Measurements from ENCODE around the gene TTC33. TPM values are rescaled to one million over a fixed set of nuclear protein-coding genes. Genes with fewer than 3 reads are reported as not detected.

TTC33 gene
- polyA plus RNA-seq, 1 of the 3 experiments (the other 2 are of a cell fraction): 2.2 TPM

- H3K27ac ChIP-seq (ENCODE audit: low read depth in 2 of 2, low read length in 1 of 2): no peak overlapping the region
- H3K9me2 ChIP-seq: no peaks in the 10 kb centered on the region
- H4K20me1 ChIP-seq (ENCODE audit: insufficient read depth): no peaks in the 10 kb centered on the region
- ChIA-PET POLR2A (no interaction called here), CTCF (no interaction called here)
- TF ChIP-seq GABPA (IDR thresholded peaks at IDR 0.05; ENCODE audit: low read depth): no peak
- no peak for TF ChIP-seq YY1 (IDR thresholded peaks at IDR 0.05; ENCODE audit: low read depth)
- no peak for TF ChIP-seq GATA2 (CRISPR knock-in tag; IDR thresholded peaks at IDR 0.05)
- TF ChIP-seq TCF12 (IDR thresholded peaks at IDR 0.05): no peak
- no peak for TF ChIP-seq CHD2 (IDR thresholded peaks at IDR 0.05; ENCODE audit: low read length, partially characterized antibody)
- no peak for TF ChIP-seq RCOR1 (IDR thresholded peaks at IDR 0.05; ENCODE audit: low read length)
- TF ChIP-seq FOXJ3 (CRISPR knock-in tag; IDR thresholded peaks at IDR 0.05): no peak
- no peak for TF ChIP-seq PBX3 (IDR thresholded peaks at IDR 0.05)
- DNase-seq: no peak
- no peaks in the 10 kb centered on the region for H3K9me3 ChIP-seq
- no peak overlapping the region for H3K4me2 ChIP-seq
- no peak overlapping the region for H3K4me3 ChIP-seq (ENCODE audit: low read depth in 2 of 2, low read length in 1 of 2)
- H3K36me3 ChIP-seq (replicated peaks in 1 of 2; ENCODE audit: control insufficient read depth in 1 of 2, insufficient read depth in 2 of 2, low read length in 1 of 2): no peaks in the 10 kb centered on the region
- no peaks in the 10 kb centered on the region for H3F3A ChIP-seq (replicated peaks; ENCODE audit: insufficient read depth)
- H3K9ac ChIP-seq: no peak overlapping the region
- no peaks in the 10 kb centered on the region; the same call in 1 of the 2 replicates for H3K27me3 ChIP-seq (ENCODE audit: insufficient read depth)
- no peaks in the 10 kb centered on the region for H3K79me2 ChIP-seq (ENCODE audit: insufficient read depth)
- no peak overlapping the region for H2AFZ ChIP-seq (ENCODE audit: low read depth)
- 8% methylated on average over 1 of the region's 1 CpG for WGBS (ENCODE audit: low lambda C conversion rate)
- H3K4me1 ChIP-seq (ENCODE audit: control insufficient read depth in 1 of 2, insufficient read depth in 2 of 2, low read depth in 1 of 2, low read length in 1 of 2): no peaks in the 10 kb centered on the region
Measured at GRCh38 chr5:40587376-40587775, 168.4 kb downstream of the TTC33 start.

GRCh38 chr5:40585537-40586267, 170.1 kb downstream of the TTC33 start:
- POLR2A ChIA-PET: no interaction called here
- no peaks in the 10 kb centered on the region for H3K9me2 ChIP-seq
- TF ChIP-seq GATA2 (CRISPR knock-in tag; IDR thresholded peaks at IDR 0.05) (no peak), EZH2phosphoT487 (IDR thresholded peaks at IDR 0.05; ENCODE audit: borderline replicate concordance, low read depth) (no peak), USF2 (IDR thresholded peaks at IDR 0.05; ENCODE audit: borderline replicate concordance, low read depth, low read length) (no peak), TEAD4 (IDR thresholded peaks at IDR 0.05; ENCODE audit: borderline replicate concordance, insufficient read depth) (no peak), POLR2AphosphoS5 (IDR thresholded peaks at IDR 0.05; ENCODE audit: low read depth, low read length) (no peak), TAF1 (IDR thresholded peaks at IDR 0.05; ENCODE audit: borderline replicate concordance, low read depth, low read length) (no peak), PBX3 (IDR thresholded peaks at IDR 0.05) (no peak), RXRA (IDR thresholded peaks at IDR 0.05; ENCODE audit: borderline replicate concordance, low read depth) (no peak)
- CTCF ChIA-PET: no interaction called here
- H3K4me3 ChIP-seq (ENCODE audit: low read depth in 2 of 2, low read length in 1 of 2): no peak overlapping the region
- H4K20me1 ChIP-seq (ENCODE audit: insufficient read depth): no peaks in the 10 kb centered on the region
- no peak overlapping the region for H3K4me2 ChIP-seq
- H3K27ac ChIP-seq (ENCODE audit: low read depth in 2 of 2, low read length in 1 of 2): no peak overlapping the region
- WGBS (ENCODE audit: low lambda C conversion rate): 18% methylated on average over 5 of the region's 5 CpGs
- H3K9ac ChIP-seq: no peak overlapping the region
- no peaks in the 10 kb centered on the region for H3K79me2 ChIP-seq (ENCODE audit: insufficient read depth)
- H3K36me3 ChIP-seq (replicated peaks in 1 of 2; ENCODE audit: control insufficient read depth in 1 of 2, insufficient read depth in 2 of 2, low read length in 1 of 2): no peaks in the 10 kb centered on the region
- no peak overlapping the region for H2AFZ ChIP-seq (ENCODE audit: low read depth)
- no peaks in the 10 kb centered on the region; the same call in 1 of the 2 replicates for H3K27me3 ChIP-seq (ENCODE audit: insufficient read depth)
- no peaks in the 10 kb centered on the region for H3F3A ChIP-seq (replicated peaks; ENCODE audit: insufficient read depth)
- DNase-seq: no peak
- no peaks in the 10 kb centered on the region for H3K9me3 ChIP-seq
- no peaks in the 10 kb centered on the region for H3K4me1 ChIP-seq (ENCODE audit: control insufficient read depth in 1 of 2, insufficient read depth in 2 of 2, low read depth in 1 of 2, low read length in 1 of 2)

Measured in SK-N-SH (cell line).